GM10248 (cell line): ENCODE results near the gene GCK.
A peak's percentile ranks its signal among the peaks of the same experiment; 100 is the strongest.
"Not testable (repeated sequence)": the region's sequence is repeated elsewhere in the genome, so short reads cannot be mapped to it uniquely, and the experiment has no call there.

Experiments
- CTCF ChIA-PET: fragments of 300-600 bp; sonication (Branson Sonifier 250); formaldehyde crosslinking; extraction: SDS; loops from one replicate; lab custom pipeline; 2021; ENCODE audit warnings: antibody characterized with exemption; lab: Yijun Ruan, JAX
- POLR2A ChIA-PET: fragments of 350-650 bp; sonication (Branson Sonifier 250); formaldehyde crosslinking; extraction: SDS; loops from one replicate; lab custom pipeline; 2020; ENCODE audit warnings: antibody characterized with exemption; lab: Yijun Ruan, JAX
- DNase-seq: peaks from one replicate; pipeline ENCODE4 v3.0.0; 2012; ENCODE audit errors: extremely low spot score
- CTCF ChIP-seq: IDR thresholded peaks from 2 replicates; pipeline ENCODE4 v1.5.1; 2012; ENCODE audit warnings: mild to moderate bottlenecking, low read depth; ENCODE audit errors: extremely low read depth, missing control alignments, control extremely low read depth

Gene GCK

GRCh38 chr7:44211126-44211675, 22.0 kb upstream of the GCK start:
- no peak for TF ChIP-seq CTCF
- no peak for DNase-seq
- CTCF ChIA-PET = interaction anchor here (0.8 to 1.3 kb wide), 2 partner anchors 10 to 354 kb away, joined by 3 to 4 read pairs; partner anchors contain the start of gene YKT6
- POLR2A ChIA-PET = no interaction called here

GRCh38 chr7:44210107-44210506, 20.9 kb upstream of the GCK start:
- CTCF ChIA-PET = interaction anchor here (1.3 kb wide), 1 partner anchor 9 kb away, joined by 4 read pairs; the partner anchor contains the start of gene YKT6
- no peak for TF ChIP-seq CTCF
- no peak for DNase-seq
- POLR2A ChIA-PET = no interaction called here

- no peak for TF ChIP-seq CTCF
- no peak for DNase-seq
- ChIA-PET CTCF (interaction anchor here (1.1 kb wide), 1 partner anchor 224 kb away, joined by 3 read pairs; no protein-coding TSS in a partner anchor), POLR2A (interaction anchor here (0.6 kb wide), 1 partner anchor 216 kb away, joined by 4 read pairs; no protein-coding TSS in a partner anchor)
These were observed 18.8 kb upstream of the GCK start for GRCh38 chr7:44208085-44208484.

GRCh38 chr7:44206008-44206407, 16.8 kb upstream of the GCK start:
- no peak for DNase-seq
- ChIA-PET POLR2A (no interaction called here), CTCF (interaction anchor here (1.0 to 1.4 kb wide), 4 partner anchors 8 to 12 kb away, joined by 3 to 5 read pairs (median 4); no protein-coding TSS in a partner anchor)
- no peak for TF ChIP-seq CTCF

- POLR2A ChIA-PET = interaction anchor here (0.6 kb wide), 1 partner anchor 221 kb away, joined by 3 read pairs; no protein-coding TSS in a partner anchor
- no peak for TF ChIP-seq CTCF
- DNase-seq = no peak
- CTCF ChIA-PET = interaction anchor here (0.7 to 2.9 kb wide), 11 partner anchors 12 to 372 kb away, joined by 3 to 12 read pairs (median 3); partner anchors contain the start of gene DDX56
These were observed 12.6 kb upstream of the GCK start for GRCh38 chr7:44201813-44202212.

GRCh38 chr7:44200699-44201461, 11.6 kb upstream of the GCK start, which contains the start of gene YKT6:
Gene YKT6, plus strand, starts transcription at chr7:44200978. Its CDS starts 158 bp downstream, at chr7:44201136.
- CTCF ChIA-PET = interaction anchor here (0.7 to 2.9 kb wide), 13 partner anchors 10 to 373 kb away, joined by 3 to 12 read pairs (median 3); partner anchors contain the start of gene DDX56
- peak; percentile 31 for TF ChIP-seq CTCF
- DNase-seq = peak; percentile 99
- POLR2A ChIA-PET = interaction anchor here (0.6 to 0.9 kb wide), 2 partner anchors 13 to 57 kb away, joined by 3 read pairs; no protein-coding TSS in a partner anchor

- not testable (repeated sequence) for DNase-seq
- ChIA-PET CTCF (interaction anchor here (0.7 to 2.9 kb wide), 7 partner anchors 11 to 85 kb away, joined by 3 to 12 read pairs (median 3); no protein-coding TSS in a partner anchor), POLR2A (interaction anchor here (0.9 kb wide), 1 partner anchor 14 kb away, joined by 3 read pairs; no protein-coding TSS in a partner anchor)
These were observed 10.9 kb upstream of the GCK start for GRCh38 chr7:44200163-44200562.
